SU-DHL-6 (cell line): ENCODE measurements around the gene FOS.

Experiments
- EZH2phosphoT487 ChIP-seq: fragments of 200-600 bp; sonication (generic), shearing (Covaris generic); conservative IDR thresholded peaks from 2 replicates; pipeline ENCODE4 v1.6.1; 2018; ENCODE audit warnings: mild to moderate bottlenecking, antibody characterized with exemption, low read length, moderate library complexity, mixed read lengths
- TF ChIP-seq, protein P1 (sequence below): fragments of 200-600 bp; sonication (generic); IDR thresholded peaks from one replicate; pipeline ENCODE4 v1.5.1; 2017; ENCODE audit warnings: antibody characterized with exemption, mild to moderate bottlenecking, low read length, moderate library complexity; ENCODE audit not compliant: insufficient read depth, poor library complexity, severe bottlenecking

- TF ChIP-seq, protein P1, sequence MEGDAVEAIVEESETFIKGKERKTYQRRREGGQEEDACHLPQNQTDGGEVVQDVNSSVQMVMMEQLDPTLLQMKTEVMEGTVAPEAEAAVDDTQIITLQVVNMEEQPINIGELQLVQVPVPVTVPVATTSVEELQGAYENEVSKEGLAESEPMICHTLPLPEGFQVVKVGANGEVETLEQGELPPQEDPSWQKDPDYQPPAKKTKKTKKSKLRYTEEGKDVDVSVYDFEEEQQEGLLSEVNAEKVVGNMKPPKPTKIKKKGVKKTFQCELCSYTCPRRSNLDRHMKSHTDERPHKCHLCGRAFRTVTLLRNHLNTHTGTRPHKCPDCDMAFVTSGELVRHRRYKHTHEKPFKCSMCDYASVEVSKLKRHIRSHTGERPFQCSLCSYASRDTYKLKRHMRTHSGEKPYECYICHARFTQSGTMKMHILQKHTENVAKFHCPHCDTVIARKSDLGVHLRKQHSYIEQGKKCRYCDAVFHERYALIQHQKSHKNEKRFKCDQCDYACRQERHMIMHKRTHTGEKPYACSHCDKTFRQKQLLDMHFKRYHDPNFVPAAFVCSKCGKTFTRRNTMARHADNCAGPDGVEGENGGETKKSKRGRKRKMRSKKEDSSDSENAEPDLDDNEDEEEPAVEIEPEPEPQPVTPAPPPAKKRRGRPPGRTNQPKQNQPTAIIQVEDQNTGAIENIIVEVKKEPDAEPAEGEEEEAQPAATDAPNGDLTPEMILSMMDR, result no peak
- TF ChIP-seq EZH2phosphoT487, result no peak
Observed at GRCh38 chr14:75281654-75282019, 3.0 kb downstream of the FOS start.
